Endothelial cell of umbilical vein (primary cell): Measurements from ENCODE around the gene RTN4. TPM values are rescaled to one million over a fixed set of nuclear protein-coding genes. Genes with fewer than 3 reads are reported as not detected.

Source experiments
- BruUV-seq: library from RNA; stranded (reverse); fragments of 400-500 nt; replicated peaks from 2 replicates; lab custom pipeline; 2021; lab: Mats Ljungman, UMichigan
- CTCF ChIA-PET: fragments of 300-600, 350-600 bp; sonication (Branson Sonifier 250); formaldehyde crosslinking; loops from one replicate; lab custom pipeline; 2021; ENCODE audit warnings: antibody characterized with exemption, inconsistent platforms; lab: Charles Lee
- POLR2A ChIA-PET: fragments of 300-600, 350-600 bp; sonication (Branson Sonifier 250); formaldehyde crosslinking; loops from one replicate; lab custom pipeline; 2021; ENCODE audit warnings: antibody characterized with exemption, inconsistent platforms; lab: Charles Lee
- DNase-seq: peaks from one replicate; pipeline ENCODE4 v3.0.0-alpha.2; 2011; ENCODE audit warnings: low read depth, low spot score
- FAIRE-seq: peaks from 2 replicates; lab custom pipeline; 2011; peaks lifted over from hg19 to GRCh38; lab: Jason Lieb, UNC
- H2AFZ ChIP-seq: 2 replicates; pipeline ENCODE4 v1.6.0; 2012; ENCODE audit warnings: low read depth, low read length, control low read depth, inconsistent platforms
- H3K27ac ChIP-seq: 2 replicates; pipeline ENCODE4 v1.5.1; 2011; ENCODE audit warnings: low read depth, mild to moderate bottlenecking, control low read depth, low read length, moderate library complexity; ENCODE audit not compliant: insufficient read depth
- H3K27me3 ChIP-seq, 2 experiments: 2 replicates each; pipeline versions ENCODE4 v1.6.0 to v1.6.1; 2011; ENCODE audit warnings: low read length in 2 of 2, mixed read lengths in 1 of 2; ENCODE audit not compliant: control insufficient read depth in 2 of 2, insufficient read depth in 2 of 2
- H3K36me3 ChIP-seq, 2 experiments: 2 replicates in 1 of 2; 3 replicates in 1 of 2; pipeline ENCODE4 v1.5.1; 2011; ENCODE audit warnings: low read length in 2 of 2, mild to moderate bottlenecking in 1 of 2, moderate library complexity in 1 of 2; ENCODE audit not compliant: control insufficient read depth in 2 of 2, insufficient read depth in 2 of 2; ENCODE audit errors: extremely low read depth in 1 of 2
- H3K4me1 ChIP-seq: 3 replicates; pipeline ENCODE4 v1.5.1; 2011; ENCODE audit warnings: mild to moderate bottlenecking, low read length; ENCODE audit not compliant: control insufficient read depth, insufficient read depth; ENCODE audit errors: extremely low read depth
- H3K4me2 ChIP-seq: 2 replicates; pipeline ENCODE4 v1.6.1; 2011; ENCODE audit warnings: low read length, control low read depth, mixed read lengths; ENCODE audit not compliant: insufficient read depth
- H3K4me3 ChIP-seq, 3 experiments: fragments of 200-600 bp in 1 of 3; sonication (generic), shearing (Covaris generic) in 1 of 3; replicated peaks in 1 of 3; 2 replicates each; pipeline ENCODE4 v1.5.1; 2011 to 2016; ENCODE audit warnings: control low read depth in 3 of 3, low read length in 3 of 3, mild to moderate bottlenecking in 2 of 3, inconsistent platforms in 1 of 3, low read depth in 1 of 3, moderate library complexity in 1 of 3; ENCODE audit not compliant: insufficient read depth in 1 of 3
- H3K79me2 ChIP-seq: 2 replicates; pipeline ENCODE4 v1.6.0; 2012; ENCODE audit warnings: low read length, inconsistent platforms; ENCODE audit not compliant: control insufficient read depth, insufficient read depth
- H3K9ac ChIP-seq: replicated peaks from 2 replicates; pipeline ENCODE3; 2011; ENCODE audit warnings: low read length, control low read depth; ENCODE audit not compliant: insufficient read depth; ENCODE audit errors: extremely low read depth
- H3K9me1 ChIP-seq: replicated peaks from 3 replicates; pipeline ENCODE4 v1.6.0; 2011; ENCODE audit warnings: mild to moderate bottlenecking, low read length; ENCODE audit not compliant: control insufficient read depth, insufficient read depth; ENCODE audit errors: extremely low read depth
- H3K9me3 ChIP-seq: replicated peaks from 2 replicates; pipeline ENCODE4 v1.5.1; 2012; ENCODE audit warnings: low read length, inconsistent platforms; ENCODE audit not compliant: control insufficient read depth, insufficient read depth
- H4K20me1 ChIP-seq: replicated peaks from 2 replicates; pipeline ENCODE3; 2011; ENCODE audit warnings: mild to moderate bottlenecking, low read length; ENCODE audit not compliant: control insufficient read depth, insufficient read depth; ENCODE audit errors: extremely low read depth
- CTCF ChIP-seq, 2 donors: IDR thresholded peaks; 1 replicate in 1 of 2; 2 replicates in 1 of 2; pipeline ENCODE4 v1.5.1; 2011; ENCODE audit warnings: low read length in 2 of 2, mild to moderate bottlenecking in 2 of 2, moderate library complexity in 2 of 2, control low read depth in 1 of 2, inconsistent platforms in 1 of 2, low read depth in 1 of 2; ENCODE audit not compliant: insufficient read depth in 1 of 2; ENCODE audit errors: extremely low read depth in 1 of 2
- EZH2 ChIP-seq: IDR thresholded peaks from 2 replicates; pipeline ENCODE4 v1.6.1; 2012; ENCODE audit warnings: borderline replicate concordance, low read depth, mild to moderate bottlenecking, moderate library complexity, low read length, inconsistent platforms; ENCODE audit not compliant: severe bottlenecking
- FOS ChIP-seq: IDR thresholded peaks from 2 replicates; pipeline ENCODE4 v1.6.1; 2011; ENCODE audit warnings: mild to moderate bottlenecking, low read length, moderate library complexity, borderline replicate concordance; ENCODE audit not compliant: insufficient read depth
- GATA2 ChIP-seq: IDR thresholded peaks from 2 replicates; pipeline ENCODE4 v1.7.0; 2011; ENCODE audit warnings: low read depth, mild to moderate bottlenecking, moderate library complexity, mixed read lengths, low read length; ENCODE audit not compliant: insufficient read length, insufficient read depth
- JUN ChIP-seq: IDR thresholded peaks from 2 replicates; pipeline ENCODE4 v1.6.1; 2011; ENCODE audit warnings: borderline replicate concordance, low read depth; ENCODE audit not compliant: insufficient read length, insufficient read depth
- MAX ChIP-seq: IDR thresholded peaks from 2 replicates; pipeline ENCODE4 v1.6.1; 2011; ENCODE audit not compliant: insufficient read depth, insufficient read length
- MYC ChIP-seq: IDR thresholded peaks from one replicate; pipeline ENCODE4 v1.6.1; 2011; ENCODE audit warnings: mild to moderate bottlenecking, low read depth, low read length
- POLR2A ChIP-seq: IDR thresholded peaks from 2 replicates; pipeline ENCODE4 v1.6.1; 2012; ENCODE audit warnings: low read depth, mild to moderate bottlenecking, control low read depth, low read length
- POLR2AphosphoS5 ChIP-seq: IDR thresholded peaks from 2 replicates; pipeline ENCODE4 v1.6.1; 2012; ENCODE audit warnings: low read depth, mild to moderate bottlenecking, control low read depth, low read length, moderate library complexity; ENCODE audit not compliant: insufficient read depth
- dilution Hi-C: fragments of 300-500 bp; cut with MboI; formaldehyde crosslinking; loops from one replicate; pipeline ENCODE4 v1.15.0; 2019; ENCODE audit warnings: low sequenced_read_pairs; ENCODE audit not compliant: extremely low pct_ligation_motif_present
- intact Hi-C: fragments of 100-400 bp; cut with micrococcal nuclease; formaldehyde crosslinking; loops from one replicate; pipeline ENCODE4 v1.10.0; 2022
- polyA plus RNA-seq, 4 experiments: library from polyadenylated mRNA; depleted of rRNA in 3 of 4; stranded (reverse) in 3 of 4; unstranded in 1 of 4; fragments of >200 nt; gene quantifications; 2 replicates each; pipeline versions ENCODE4 v1.2.1 to v1.2.3, GENCODE V29; 2011 to 2012; ENCODE audit warnings: missing spikeins in 1 of 4
- total RNA-seq: library from RNA; stranded (reverse); gene quantifications from 2 replicates; pipeline ENCODE4 v1.2.3, GENCODE V29; 2021

Gene RTN4
- total and polyA plus RNA-seq, 2 donors (not counting 3 experiments of a cell fraction or from before 2014, with no cell fraction given), result 253 to 486 TPM

DNA sequence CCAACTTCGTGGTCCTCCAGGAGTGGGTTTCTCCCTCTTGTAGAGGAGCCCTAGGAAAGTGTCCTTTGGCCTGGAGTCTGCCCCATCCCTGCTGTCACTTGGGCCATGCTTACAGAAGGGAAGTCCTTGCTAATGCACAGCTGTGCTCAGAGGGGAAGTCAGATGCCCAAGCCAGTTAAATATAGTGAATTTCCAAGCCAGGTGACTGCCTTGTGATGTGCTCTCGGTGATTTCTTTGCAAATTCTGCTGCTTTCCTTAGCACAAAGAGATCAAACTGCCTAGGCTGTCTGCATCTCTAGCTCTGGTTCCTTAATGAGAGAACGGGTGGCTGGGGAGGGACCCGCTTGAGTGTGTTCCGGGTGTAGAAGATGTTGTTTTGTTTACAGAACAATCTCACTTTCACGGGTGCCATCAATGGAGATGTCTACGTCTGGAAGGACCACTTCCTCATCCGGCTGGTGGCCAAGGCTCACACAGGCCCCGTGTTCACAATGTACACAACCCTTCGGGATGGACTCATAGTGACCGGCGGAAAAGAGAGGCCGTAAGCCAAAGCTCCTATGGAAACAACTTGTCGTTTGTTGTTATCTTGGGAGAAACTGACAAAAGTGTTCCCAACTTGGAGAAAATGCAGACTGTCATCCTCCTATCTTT, 91.4 kb downstream of the RTN4 start:
- dilution Hi-C loops, result no loop called here

More for the DNA sequence above, 91.4 kb downstream of the RTN4 start:
- POLR2A ChIA-PET, result no interaction called here
- CTCF ChIA-PET, result no interaction called here
- no peak overlapping the region for H2AFZ ChIP-seq
- no peak overlapping the region for H3K9ac ChIP-seq
- H3K36me3 ChIP-seq, result no peaks in the 10 kb centered on the region
- H4K20me1 ChIP-seq, result no peaks in the 10 kb centered on the region
- no peaks in the 10 kb centered on the region for H3K9me3 ChIP-seq
- TF ChIP-seq EZH2, result no peak
- no peak for TF ChIP-seq MYC
- TF ChIP-seq FOS, result no peak
- no peak for TF ChIP-seq GATA2
- TF ChIP-seq JUN, result no peak
- no peak for TF ChIP-seq POLR2A
- no peak for TF ChIP-seq MAX
- no peak for TF ChIP-seq CTCF (IDR thresholded peaks at IDR 0.05; ENCODE audit: extremely low read depth in 1 of 2, insufficient read depth in 1 of 2, low read depth in 1 of 2, low read length in 2 of 2)
- TF ChIP-seq POLR2AphosphoS5, result no peak
- no peaks in the 10 kb centered on the region for H3K4me1 ChIP-seq
- H3K4me3 ChIP-seq, result no peak overlapping the region
- BruUV-seq, result no TSS peak
- H3K9me1 ChIP-seq, result no peaks in the 10 kb centered on the region
- DNase-seq (no peak), FAIRE-seq (no peak)
- no peak overlapping the region for H3K4me2 ChIP-seq
- H3K27me3 ChIP-seq, result no peaks in the 10 kb centered on the region
- no peaks in the 10 kb centered on the region for H3K79me2 ChIP-seq
- intact Hi-C loops, result no loop called here
- H3K27ac ChIP-seq, result no peak overlapping the region
